Measurements from ENCODE around the gene LRG1. TPM values are rescaled to one million over a fixed set of nuclear protein-coding genes. Genes with fewer than 3 reads are reported as not detected.
A peak's percentile ranks its signal among the peaks of the same experiment; 100 is the strongest.

LRG1 gene
- total and polyA plus RNA-seq, 2 of the 13 experiments (the other 11 are each of a cell fraction or from before 2014, with no cell fraction given): 12.0 to 39.3 TPM

GRCh38 chr19:4510435-4511255, 29.2 kb downstream of the LRG1 start:
- ChIA-PET CTCF (ENCODE audit: low intra/inter-chr PET ratio, low total read pairs) (no interaction called here), POLR2A (no interaction called here)
- FAIRE-seq (no peak), DNase-seq (ENCODE audit: low spot score) (no peak), ATAC-seq (no peak; the same call in 2 of the 3 replicates)
- H3K9me3 ChIP-seq (ENCODE audit: low read length): no peaks in the 10 kb centered on the region
- no TSS peak for BruUV-seq (replicated peaks)
- H2AFZ ChIP-seq (ENCODE audit: low read length): no peak overlapping the region
- no peak overlapping the region for H3K9ac ChIP-seq (ENCODE audit: insufficient read depth, low read depth, low read length)
- no peak overlapping the region for H3K4me3 ChIP-seq (replicated peaks in 1 of 3; ENCODE audit: insufficient read depth in 1 of 3, low read depth in 2 of 3, low read length in 3 of 3)
- no peaks in the 10 kb centered on the region for H3K27me3 ChIP-seq (ENCODE audit: control insufficient read depth in 1 of 2, insufficient read depth in 2 of 2, low read length in 2 of 2)
- no peak overlapping the region for H3K27ac ChIP-seq (ENCODE audit: extremely low read length, insufficient read depth, low read length)
- in situ Hi-C loops (cut with HindIII; ENCODE audit: extremely low pct_ligation_motif_present, low pct_unique_long_range_greater_than_20kb): no loop called here
- no peak overlapping the region for H3K4me2 ChIP-seq (ENCODE audit: low read depth, low read length)
- H3K79me2 ChIP-seq (ENCODE audit: insufficient read depth, low read length): no peaks in the 10 kb centered on the region
- TF ChIP-seq, protein P1, sequence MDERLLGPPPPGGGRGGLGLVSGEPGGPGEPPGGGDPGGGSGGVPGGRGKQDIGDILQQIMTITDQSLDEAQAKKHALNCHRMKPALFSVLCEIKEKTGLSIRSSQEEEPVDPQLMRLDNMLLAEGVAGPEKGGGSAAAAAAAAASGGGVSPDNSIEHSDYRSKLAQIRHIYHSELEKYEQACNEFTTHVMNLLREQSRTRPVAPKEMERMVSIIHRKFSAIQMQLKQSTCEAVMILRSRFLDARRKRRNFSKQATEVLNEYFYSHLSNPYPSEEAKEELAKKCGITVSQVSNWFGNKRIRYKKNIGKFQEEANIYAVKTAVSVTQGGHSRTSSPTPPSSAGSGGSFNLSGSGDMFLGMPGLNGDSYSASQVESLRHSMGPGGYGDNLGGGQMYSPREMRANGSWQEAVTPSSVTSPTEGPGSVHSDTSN (CRISPR knock-in tag; IDR thresholded peaks at IDR 0.05): no peak
- peak; percentile 35 for TF ChIP-seq AGO2 (optimal IDR thresholded peaks at IDR 0.05; ENCODE audit: low read depth, low read length)
- no peaks in the 10 kb centered on the region for H4K20me1 ChIP-seq (ENCODE audit: insufficient read depth, low read length)
- intact Hi-C loops (cut with micrococcal nuclease; ENCODE audit: unreplicated experiment): no loop called here
- WGBS (ENCODE audit: low lambda C conversion rate): 89% methylated on average over 18 of the region's 37 CpGs
- H3K4me1 ChIP-seq (ENCODE audit: insufficient read depth, low read length): no peaks in the 10 kb centered on the region
- no peaks in the 10 kb centered on the region for H3K36me3 ChIP-seq (replicated peaks in 1 of 2; ENCODE audit: control insufficient read depth in 1 of 2, insufficient read depth in 2 of 2, low read length in 2 of 2)

- Histone ChIP-seq H3K27ac (ENCODE audit: extremely low read length, insufficient read depth, low read length) (no peak overlapping the region), H3K9me3 (ENCODE audit: low read length) (no peaks in the 10 kb centered on the region), H3K4me3 (replicated peaks in 1 of 3; ENCODE audit: insufficient read depth in 1 of 3, low read depth in 2 of 3, low read length in 3 of 3) (no peak overlapping the region), H3K4me2 (ENCODE audit: low read depth, low read length) (no peak overlapping the region), H3K79me2 (ENCODE audit: insufficient read depth, low read length) (no peaks in the 10 kb centered on the region), H4K20me1 (ENCODE audit: insufficient read depth, low read length) (no peaks in the 10 kb centered on the region), H2AFZ (ENCODE audit: low read length) (no peak overlapping the region), H3K4me1 (ENCODE audit: insufficient read depth, low read length) (no peaks in the 10 kb centered on the region), H3K36me3 (replicated peaks in 1 of 2; ENCODE audit: control insufficient read depth in 1 of 2, insufficient read depth in 2 of 2, low read length in 2 of 2) (no peaks in the 10 kb centered on the region; a peak in 1 of 5 replicates), H3K9ac (ENCODE audit: insufficient read depth, low read depth, low read length) (no peak overlapping the region), H3K27me3 (ENCODE audit: control insufficient read depth in 1 of 2, insufficient read depth in 2 of 2, low read length in 2 of 2) (no peaks in the 10 kb centered on the region)
- TF ChIP-seq NFAT5 (CRISPR knock-in tag; IDR thresholded peaks at IDR 0.05) (no peak), ZNF558 (CRISPR knock-in tag; IDR thresholded peaks at IDR 0.05; ENCODE audit: borderline replicate concordance) (no peak), ZNF451 (CRISPR knock-in tag; IDR thresholded peaks at IDR 0.05) (no peak), IKZF1 (IDR thresholded peaks at IDR 0.05) (no peak)
- POLR2A ChIA-PET: interaction anchor here (1.9 kb wide), 1 partner anchor 10 kb away, joined by 5 read pairs; the partner anchor contains the start of gene PLIN4
- DNase-seq (ENCODE audit: low spot score) (no peak), ATAC-seq (no peak), FAIRE-seq (no peak)
- in situ Hi-C loops (cut with HindIII; ENCODE audit: extremely low pct_ligation_motif_present, low pct_unique_long_range_greater_than_20kb): no loop called here
- intact Hi-C loops (cut with micrococcal nuclease; ENCODE audit: unreplicated experiment): no loop called here
- no TSS peak for BruUV-seq (replicated peaks)
- WGBS (ENCODE audit: low lambda C conversion rate): 98% methylated on average over 15 of the region's 21 CpGs
- CTCF ChIA-PET (ENCODE audit: low intra/inter-chr PET ratio, low total read pairs): no interaction called here
Measured at GRCh38 chr19:4508698-4509097, 31.1 kb downstream of the LRG1 start.
